Measurements from ENCODE around the gene OR52E2. TPM values are rescaled to one million over a fixed set of nuclear protein-coding genes. Genes with fewer than 3 reads are reported as not detected.

The OR52E2 gene
- total RNA-seq, 1 experiment from 2014 or later, result not detected

DNA sequence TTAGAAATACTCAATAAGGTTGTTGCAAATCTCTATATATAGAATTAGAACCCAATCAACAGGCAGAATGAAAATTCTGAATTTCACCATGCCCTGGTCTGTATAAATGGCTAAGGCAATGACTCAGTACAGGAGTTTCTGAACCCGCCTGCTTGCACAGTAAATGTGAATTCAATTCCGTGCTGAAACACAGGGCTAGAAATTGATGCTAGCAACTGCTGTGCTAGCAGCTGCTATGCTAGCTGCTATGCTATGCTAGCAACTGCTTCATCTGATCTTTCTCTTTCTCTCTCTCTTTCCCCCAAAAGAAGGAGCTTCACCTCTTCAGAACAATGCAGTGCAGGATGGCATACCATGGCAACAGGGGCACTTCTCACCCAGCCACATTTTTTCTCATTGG, 22.8 kb downstream of the OR52E2 start:
- in situ Hi-C loops (cut with HindIII; ENCODE audit: low pct_unique_long_range_greater_than_20kb, low sequenced_read_pairs) (no loop called here), intact Hi-C loops (cut with micrococcal nuclease; ENCODE audit: unreplicated experiment) (no loop called here)
- no TSS peak for BruUV-seq (replicated peaks)
- CTCF ChIA-PET, result no interaction called here
- Histone ChIP-seq H3K27me3 (ENCODE audit: control insufficient read depth, insufficient read depth, low read length) (no peaks in the 10 kb centered on the region), H3K9me3 (ENCODE audit: control insufficient read depth, insufficient read depth, low read depth, low read length) (no peaks in the 10 kb centered on the region), H3K36me3 (ENCODE audit: control insufficient read depth, insufficient read depth, low read length) (no peaks in the 10 kb centered on the region), H3K27ac (ENCODE audit: low read length) (no peak overlapping the region), H3K4me3 (ENCODE audit: low read depth in 2 of 2, low read length in 2 of 2) (no peak overlapping the region), H3K4me1 (ENCODE audit: control insufficient read depth, insufficient read depth, low read length) (no peaks in the 10 kb centered on the region)
- no peak; the same call in 1 of the 2 replicates for ATAC-seq
- POLR2A ChIA-PET, result no interaction called here
- TF ChIP-seq, protein P1, sequence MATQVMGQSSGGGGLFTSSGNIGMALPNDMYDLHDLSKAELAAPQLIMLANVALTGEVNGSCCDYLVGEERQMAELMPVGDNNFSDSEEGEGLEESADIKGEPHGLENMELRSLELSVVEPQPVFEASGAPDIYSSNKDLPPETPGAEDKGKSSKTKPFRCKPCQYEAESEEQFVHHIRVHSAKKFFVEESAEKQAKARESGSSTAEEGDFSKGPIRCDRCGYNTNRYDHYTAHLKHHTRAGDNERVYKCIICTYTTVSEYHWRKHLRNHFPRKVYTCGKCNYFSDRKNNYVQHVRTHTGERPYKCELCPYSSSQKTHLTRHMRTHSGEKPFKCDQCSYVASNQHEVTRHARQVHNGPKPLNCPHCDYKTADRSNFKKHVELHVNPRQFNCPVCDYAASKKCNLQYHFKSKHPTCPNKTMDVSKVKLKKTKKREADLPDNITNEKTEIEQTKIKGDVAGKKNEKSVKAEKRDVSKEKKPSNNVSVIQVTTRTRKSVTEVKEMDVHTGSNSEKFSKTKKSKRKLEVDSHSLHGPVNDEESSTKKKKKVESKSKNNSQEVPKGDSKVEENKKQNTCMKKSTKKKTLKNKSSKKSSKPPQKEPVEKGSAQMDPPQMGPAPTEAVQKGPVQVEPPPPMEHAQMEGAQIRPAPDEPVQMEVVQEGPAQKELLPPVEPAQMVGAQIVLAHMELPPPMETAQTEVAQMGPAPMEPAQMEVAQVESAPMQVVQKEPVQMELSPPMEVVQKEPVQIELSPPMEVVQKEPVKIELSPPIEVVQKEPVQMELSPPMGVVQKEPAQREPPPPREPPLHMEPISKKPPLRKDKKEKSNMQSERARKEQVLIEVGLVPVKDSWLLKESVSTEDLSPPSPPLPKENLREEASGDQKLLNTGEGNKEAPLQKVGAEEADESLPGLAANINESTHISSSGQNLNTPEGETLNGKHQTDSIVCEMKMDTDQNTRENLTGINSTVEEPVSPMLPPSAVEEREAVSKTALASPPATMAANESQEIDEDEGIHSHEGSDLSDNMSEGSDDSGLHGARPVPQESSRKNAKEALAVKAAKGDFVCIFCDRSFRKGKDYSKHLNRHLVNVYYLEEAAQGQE (IDR thresholded peaks at IDR 0.05; ENCODE audit: insufficient read depth in 1 of 2, low read depth in 2 of 2, low read length in 1 of 2), result no peak
- TF ChIP-seq TCF7L2 (IDR thresholded peaks at IDR 0.05; ENCODE audit: low read depth, low read length) (no peak), SIN3A (IDR thresholded peaks at IDR 0.05; ENCODE audit: borderline replicate concordance, insufficient read depth, low read depth, low read length) (no peak), POLR2AphosphoS5 (IDR thresholded peaks at IDR 0.05; ENCODE audit: low read depth, low read length) (no peak)
- TF ChIP-seq, protein P2, sequence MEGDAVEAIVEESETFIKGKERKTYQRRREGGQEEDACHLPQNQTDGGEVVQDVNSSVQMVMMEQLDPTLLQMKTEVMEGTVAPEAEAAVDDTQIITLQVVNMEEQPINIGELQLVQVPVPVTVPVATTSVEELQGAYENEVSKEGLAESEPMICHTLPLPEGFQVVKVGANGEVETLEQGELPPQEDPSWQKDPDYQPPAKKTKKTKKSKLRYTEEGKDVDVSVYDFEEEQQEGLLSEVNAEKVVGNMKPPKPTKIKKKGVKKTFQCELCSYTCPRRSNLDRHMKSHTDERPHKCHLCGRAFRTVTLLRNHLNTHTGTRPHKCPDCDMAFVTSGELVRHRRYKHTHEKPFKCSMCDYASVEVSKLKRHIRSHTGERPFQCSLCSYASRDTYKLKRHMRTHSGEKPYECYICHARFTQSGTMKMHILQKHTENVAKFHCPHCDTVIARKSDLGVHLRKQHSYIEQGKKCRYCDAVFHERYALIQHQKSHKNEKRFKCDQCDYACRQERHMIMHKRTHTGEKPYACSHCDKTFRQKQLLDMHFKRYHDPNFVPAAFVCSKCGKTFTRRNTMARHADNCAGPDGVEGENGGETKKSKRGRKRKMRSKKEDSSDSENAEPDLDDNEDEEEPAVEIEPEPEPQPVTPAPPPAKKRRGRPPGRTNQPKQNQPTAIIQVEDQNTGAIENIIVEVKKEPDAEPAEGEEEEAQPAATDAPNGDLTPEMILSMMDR (IDR thresholded peaks at IDR 0.05), result no peak
- no peak for DNase-seq (ENCODE audit: low read depth, low spot score)

DNA sequence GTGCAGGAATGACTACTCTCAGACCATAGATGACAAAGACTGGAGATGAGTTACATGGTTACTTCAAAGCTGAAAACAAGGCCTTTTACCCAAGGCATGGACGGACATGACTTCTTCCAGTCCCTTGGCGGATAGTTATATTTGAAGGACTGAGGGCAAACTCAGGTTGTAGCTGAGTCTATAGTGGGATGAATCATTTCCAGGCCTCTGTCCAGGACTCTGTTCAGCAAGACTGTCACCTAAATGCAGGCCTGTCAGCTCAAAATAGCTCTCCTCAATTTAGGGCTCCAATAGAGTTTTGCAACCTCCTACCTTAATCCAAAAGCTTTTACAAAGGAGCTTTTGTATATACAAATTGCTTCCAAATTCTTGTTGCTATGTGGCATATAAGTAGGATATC, 37.4 kb downstream of the OR52E2 start:
- no peak for DNase-seq (ENCODE audit: low read depth, low spot score)
- Histone ChIP-seq H3K27me3 (ENCODE audit: control insufficient read depth, insufficient read depth, low read length) (no peaks in the 10 kb centered on the region), H3K27ac (ENCODE audit: low read length) (no peak overlapping the region), H3K9me3 (ENCODE audit: control insufficient read depth, insufficient read depth, low read depth, low read length) (peaks cover 7% of the 10 kb centered on the region), H3K36me3 (ENCODE audit: control insufficient read depth, insufficient read depth, low read length) (no peaks in the 10 kb centered on the region), H3K4me1 (ENCODE audit: control insufficient read depth, insufficient read depth, low read length) (no peaks in the 10 kb centered on the region), H3K4me3 (ENCODE audit: low read depth in 2 of 2, low read length in 2 of 2) (no peak overlapping the region)
- no peak for ATAC-seq
- ChIA-PET POLR2A (interaction anchor here (0.6 kb wide), 1 partner anchor 1722 kb away, joined by 4 read pairs; no protein-coding TSS in a partner anchor), CTCF (no interaction called here)
- TF ChIP-seq, protein P2 (IDR thresholded peaks at IDR 0.05), result no peak
- no peak for TF ChIP-seq TCF7L2 (IDR thresholded peaks at IDR 0.05; ENCODE audit: low read depth, low read length)
- no peak for TF ChIP-seq POLR2AphosphoS5 (IDR thresholded peaks at IDR 0.05; ENCODE audit: low read depth, low read length)
- TF ChIP-seq SIN3A (IDR thresholded peaks at IDR 0.05; ENCODE audit: borderline replicate concordance, insufficient read depth, low read depth, low read length), result no peak
- TF ChIP-seq, protein P1 (IDR thresholded peaks at IDR 0.05; ENCODE audit: insufficient read depth in 1 of 2, low read depth in 2 of 2, low read length in 1 of 2), result no peak
- in situ Hi-C loops (cut with HindIII; ENCODE audit: low pct_unique_long_range_greater_than_20kb, low sequenced_read_pairs), result no loop called here
- BruUV-seq (replicated peaks), result no TSS peak
- intact Hi-C loops (cut with micrococcal nuclease; ENCODE audit: unreplicated experiment), result no loop called here

Measured in Panc1 (cell line).